ENCODE results near the gene MYO15A.

- no peak for TF ChIP-seq CTCF (IDR thresholded peaks at IDR 0.05)
- TF ChIP-seq POLR2A (IDR thresholded peaks at IDR 0.05), result no peak
These were observed 37.7 kb downstream of the MYO15A start for GRCh38 chr17:18146259-18146658.

Data from adrenal gland (tissue), 5 donors.